Osteoblast (primary cell): ENCODE measurements around the gene ICAM4. TPM values are rescaled to one million over a fixed set of nuclear protein-coding genes. Genes with fewer than 3 reads are reported as not detected.
"Not testable (repeated sequence)": the region's sequence is repeated elsewhere in the genome, so short reads cannot be mapped to it uniquely, and the experiment has no call there.

ENCODE experiments used
- DNase-seq: peaks from one replicate; pipeline ENCODE4 v3.0.0; 2011; ENCODE audit warnings: low spot score, mixed read lengths; ENCODE audit not compliant: insufficient read length; ENCODE audit errors: missing footprints
- H2AFZ ChIP-seq: 2 replicates; pipeline ENCODE4 v1.6.0; 2011; ENCODE audit warnings: mild to moderate bottlenecking, low read length
- H3K27ac ChIP-seq: 2 replicates; pipeline ENCODE4 v1.5.1; 2011; ENCODE audit warnings: mild to moderate bottlenecking, low read depth, low read length, moderate library complexity
- H3K27me3 ChIP-seq: 2 replicates; pipeline ENCODE4 v1.6.0; 2012; ENCODE audit warnings: mild to moderate bottlenecking, control low read depth, inconsistent platforms, low read length, moderate library complexity; ENCODE audit not compliant: insufficient read depth
- H3K36me3 ChIP-seq: 2 replicates; pipeline ENCODE4 v1.5.1; 2011; ENCODE audit warnings: mild to moderate bottlenecking, low read length, control low read depth, moderate library complexity; ENCODE audit not compliant: insufficient read depth
- H3K4me1 ChIP-seq: 2 replicates; pipeline ENCODE4 v1.5.1; 2011; ENCODE audit warnings: mild to moderate bottlenecking, low read length, control low read depth, moderate library complexity; ENCODE audit not compliant: insufficient read depth
- H3K4me2 ChIP-seq: 2 replicates; pipeline ENCODE4 v1.6.0; 2011; ENCODE audit warnings: mild to moderate bottlenecking, low read length; ENCODE audit not compliant: insufficient read depth
- H3K4me3 ChIP-seq: fragments of 200-600 bp; sonication (generic); 3 replicates; pipeline ENCODE4 v1.5.1; 2012; ENCODE audit warnings: mild to moderate bottlenecking, low read length, inconsistent platforms; ENCODE audit not compliant: insufficient read depth
- H3K79me2 ChIP-seq: 2 replicates; pipeline ENCODE4 v1.6.0; 2012; ENCODE audit warnings: mild to moderate bottlenecking, low read length, control low read depth, inconsistent platforms; ENCODE audit not compliant: insufficient read depth
- H3K9me3 ChIP-seq: 2 replicates; pipeline ENCODE4 v1.5.1; 2011; ENCODE audit warnings: low read depth, low read length, control low read depth
- H4K20me1 ChIP-seq: 2 replicates; pipeline ENCODE4 v1.6.0; 2012; ENCODE audit warnings: mild to moderate bottlenecking, low read length, control low read depth; ENCODE audit not compliant: insufficient read depth
- CTCF ChIP-seq: IDR thresholded peaks from 2 replicates; pipeline ENCODE4 v1.5.1; 2011; ENCODE audit warnings: mild to moderate bottlenecking, low read depth, low read length, moderate library complexity; ENCODE audit errors: extremely low read depth
- total RNA-seq: library from RNA; depleted of rRNA; stranded (reverse); fragments of >200 nt; gene quantifications from 2 replicates; pipeline ENCODE4 v1.2.3, GENCODE V29; 2012

The ICAM4 gene
- total RNA-seq: under 0.01 and 0.29 TPM in 2 replicates

- H2AFZ ChIP-seq: peak within 1 kb of the TSS; percentile 15
- H3K27me3 ChIP-seq: peaks cover 46% of the 10 kb centered on the region
- H3K4me1 ChIP-seq: peaks cover 14% of the 10 kb centered on the region
- H4K20me1 ChIP-seq: peaks cover 5% of the 10 kb centered on the region
- peak within 1 kb of the TSS; percentile 10 for H3K4me3 ChIP-seq
- peak within 1 kb of the TSS; percentile 23 for H3K4me2 ChIP-seq
- no peak within 1 kb of the TSS for H3K27ac ChIP-seq
- H3K36me3 ChIP-seq: no peaks in the 10 kb centered on the region
- H3K9me3 ChIP-seq: no peaks in the 10 kb centered on the region
- TF ChIP-seq CTCF: no peak
- H3K79me2 ChIP-seq: no peaks in the 10 kb centered on the region
- peak; percentile 81 for DNase-seq
Measured at GRCh38 chr19:10286803-10287737, at the start of gene ICAM4. ICAM4 (plus strand) TSS chr19:10286955; CDS start chr19:10287013, 58 bp downstream.

- H3K36me3 ChIP-seq: no peaks in the 10 kb centered on the region
- H3K27me3 ChIP-seq: no peaks in the 10 kb centered on the region
- H3K4me3 ChIP-seq: no peak overlapping the region
- H2AFZ ChIP-seq: peak overlapping the region; percentile 58
- peak overlapping the region; percentile 50 for H3K4me2 ChIP-seq
- H3K9me3 ChIP-seq: no peaks in the 10 kb centered on the region
- no peak for DNase-seq
- TF ChIP-seq CTCF: no peak
- H3K79me2 ChIP-seq: no peaks in the 10 kb centered on the region
- no peaks in the 10 kb centered on the region for H4K20me1 ChIP-seq
- H3K4me1 ChIP-seq: peaks cover 19% of the 10 kb centered on the region
- H3K27ac ChIP-seq: peak overlapping the region; percentile 84
Measured at GRCh38 chr19:10237702-10238101, 49.1 kb upstream of the ICAM4 start.

- Histone ChIP-seq H3K36me3 (no peaks in the 10 kb centered on the region), H3K27me3 (no peaks in the 10 kb centered on the region), H2AFZ (peak overlapping the region; percentile 58), H3K4me3 (no peak overlapping the region), H3K4me2 (peak overlapping the region; percentile 50), H3K9me3 (no peaks in the 10 kb centered on the region), H3K27ac (peak overlapping the region; percentile 84), H3K79me2 (no peaks in the 10 kb centered on the region), H3K4me1 (peaks cover 19% of the 10 kb centered on the region), H4K20me1 (no peaks in the 10 kb centered on the region)
- DNase-seq: peak; percentile 94
- TF ChIP-seq CTCF: no peak
Measured at GRCh38 chr19:10238172-10238783, 48.5 kb upstream of the ICAM4 start.

- not testable (repeated sequence) for H3K4me3 ChIP-seq, H3K79me2 ChIP-seq, H4K20me1 ChIP-seq, H2AFZ ChIP-seq, H3K36me3 ChIP-seq, DNase-seq, H3K4me2 ChIP-seq, H3K27me3 ChIP-seq, H3K9me3 ChIP-seq, H3K27ac ChIP-seq
- H3K4me1 ChIP-seq: peaks cover 13% of the 10 kb centered on the region
Measured at GRCh38 chr19:10241826-10242449, 44.8 kb upstream of the ICAM4 start.
